Measurements from ENCODE around the gene ESYT2.

The ESYT2 gene

GRCh38 chr7:158722574-158723237 lies 106.6 kb downstream of the ESYT2 start:
- TF ChIP-seq CTCF (IDR thresholded peaks at IDR 0.05; ENCODE audit: low read length, missing control alignments) = no peak
- no peak overlapping the region for H3K4me3 ChIP-seq (replicated peaks; ENCODE audit: low read depth, low read length)
- no peak for DNase-seq (ENCODE audit: low read depth)

- TF ChIP-seq CTCF (IDR thresholded peaks at IDR 0.05; ENCODE audit: low read length, missing control alignments) = no peak
- DNase-seq (ENCODE audit: low read depth) = no peak
- H3K4me3 ChIP-seq (replicated peaks; ENCODE audit: low read depth, low read length) = no peak overlapping the region
These were observed 109.2 kb downstream of the ESYT2 start for GRCh38 chr7:158720112-158720511.

- DNase-seq (ENCODE audit: low read depth) = no peak
- no peak overlapping the region for H3K4me3 ChIP-seq (replicated peaks; ENCODE audit: low read depth, low read length)
- no peak for TF ChIP-seq CTCF (IDR thresholded peaks at IDR 0.05; ENCODE audit: low read length, missing control alignments)
These were observed 112.5 kb downstream of the ESYT2 start for GRCh38 chr7:158716802-158717201.

GRCh38 chr7:158710651-158711102 lies 118.6 kb downstream of the ESYT2 start:
- TF ChIP-seq CTCF (IDR thresholded peaks at IDR 0.05; ENCODE audit: low read length, missing control alignments) = no peak
- peak; percentile 89 for DNase-seq (ENCODE audit: low read depth)
- no peak overlapping the region for H3K4me3 ChIP-seq (replicated peaks; ENCODE audit: low read depth, low read length)

DNA sequence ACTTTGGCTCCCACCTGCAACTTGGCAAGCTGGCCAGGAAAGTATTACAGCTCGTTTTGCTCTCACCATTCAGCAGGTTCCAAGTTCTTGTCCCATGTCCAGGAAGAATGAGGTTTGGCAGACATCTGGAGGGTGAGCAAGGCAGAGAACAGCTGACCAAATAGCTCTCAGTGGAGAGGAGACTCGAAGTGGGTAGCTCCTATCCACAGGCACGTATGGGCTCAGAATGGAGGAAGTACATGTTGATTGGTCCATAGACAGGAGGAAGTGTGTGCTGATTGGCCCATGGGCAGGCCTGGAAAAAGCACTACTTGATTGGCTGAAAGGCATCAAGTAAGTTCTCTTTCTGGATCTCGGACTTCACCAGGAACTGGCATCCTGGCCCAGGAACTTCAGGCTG lies 121.7 kb downstream of the ESYT2 start:
- no peak for DNase-seq (ENCODE audit: low read depth)
- no peak for TF ChIP-seq CTCF (IDR thresholded peaks at IDR 0.05; ENCODE audit: low read length, missing control alignments)

GRCh38 chr7:158706710-158707590 lies 122.4 kb downstream of the ESYT2 start:
- H3K4me3 ChIP-seq (replicated peaks; ENCODE audit: low read depth, low read length) = no peak overlapping the region
- TF ChIP-seq CTCF (IDR thresholded peaks at IDR 0.05; ENCODE audit: low read length, missing control alignments) = no peak
- DNase-seq (ENCODE audit: low read depth) = no peak

More for the DNA sequence above, 121.7 kb downstream of the ESYT2 start:
- H3K4me3 ChIP-seq (replicated peaks; ENCODE audit: low read depth, low read length) = no peak overlapping the region
